GM21737 (cell line): ENCODE measurements around the gene PDX1.

Experiments
- ATAC-seq: cut with Tn5 transposase; IDR thresholded peaks from one replicate; pipeline ENCODE4 v1.9.1; 2021; ENCODE audit warnings: mild to moderate bottlenecking, moderate library complexity; ENCODE audit not compliant: unreplicated experiment

The PDX1 gene

DNA sequence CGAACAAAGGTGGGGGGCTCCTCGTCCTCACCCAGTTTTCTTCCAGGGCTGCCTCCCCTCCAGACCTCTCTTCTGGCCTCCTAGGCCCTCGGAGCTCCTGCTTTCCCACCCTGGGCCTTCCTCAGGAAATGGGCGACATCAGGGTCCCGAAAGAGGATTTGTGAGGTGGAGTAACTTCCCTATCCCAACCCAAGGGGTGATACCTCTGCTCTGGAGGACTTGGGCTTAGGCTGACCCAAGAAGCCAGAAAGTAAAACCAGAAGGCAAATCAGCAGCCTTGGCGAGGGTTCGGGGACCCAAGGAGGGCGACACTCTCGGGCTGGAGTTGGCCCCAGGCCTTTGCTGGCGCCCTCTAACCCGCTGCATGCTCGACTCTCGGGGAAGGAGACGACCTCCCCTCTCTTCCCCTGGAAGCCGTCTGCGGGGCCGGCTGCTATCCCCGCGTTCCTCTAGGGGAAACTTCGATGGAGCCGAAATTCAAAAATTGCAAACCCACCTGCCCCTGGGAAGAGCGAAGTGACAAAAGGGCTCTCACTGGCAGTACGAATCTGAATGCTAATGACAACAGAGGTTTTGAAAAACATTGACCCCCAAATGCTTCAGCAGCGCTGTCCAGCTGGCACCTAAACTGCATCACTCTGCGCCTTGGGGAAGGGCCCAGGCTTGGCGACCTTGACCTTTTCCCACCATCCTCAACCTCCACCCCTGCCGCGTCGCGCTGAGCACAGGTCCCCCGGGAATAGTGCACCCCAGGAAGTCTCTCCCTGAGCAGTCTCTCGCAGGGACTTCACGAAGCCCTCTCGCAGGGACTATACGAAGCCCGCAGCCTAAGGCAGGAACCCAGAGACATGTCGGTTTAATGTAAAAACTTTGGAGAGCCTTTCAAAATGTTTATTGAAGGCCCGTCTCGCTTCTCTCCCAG, 2.4 kb downstream of the PDX1 start:
- no peak for ATAC-seq

DNA sequence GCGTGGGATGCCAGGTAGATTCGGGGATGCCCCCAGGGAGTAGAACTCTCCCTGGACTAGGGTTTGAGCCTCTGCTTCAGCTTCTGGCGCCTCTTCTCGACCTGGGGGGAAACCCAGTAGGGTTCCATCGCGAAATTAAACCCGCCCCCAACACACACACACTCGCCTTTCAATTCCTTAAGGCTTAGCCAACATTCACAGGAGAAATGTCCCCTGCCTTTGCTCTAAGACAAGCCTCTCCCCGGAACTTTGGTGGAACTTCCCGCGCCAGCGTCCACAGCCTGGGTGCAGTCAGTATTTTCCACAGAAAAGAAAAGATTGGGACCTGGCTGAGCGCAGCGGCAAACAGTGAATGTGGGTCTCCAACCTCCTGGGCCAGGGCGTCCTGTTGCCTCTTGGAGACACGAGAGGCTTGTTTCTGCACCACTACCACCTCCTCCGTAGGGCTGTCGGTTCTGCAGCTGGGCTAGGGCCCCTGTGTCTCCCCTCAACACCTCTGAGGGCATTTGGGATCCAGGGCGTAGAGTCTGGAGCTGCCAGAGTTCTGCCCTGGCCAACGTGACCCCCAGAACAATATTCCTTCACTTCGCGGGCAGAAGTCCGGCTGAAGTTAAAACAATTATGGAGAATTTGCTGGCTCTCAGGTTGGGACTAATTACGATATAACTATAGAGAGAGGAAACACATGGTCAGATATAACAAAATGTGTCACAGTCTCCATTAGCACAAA, 3.2 kb downstream of the PDX1 start:
- ATAC-seq, result no peak

DNA sequence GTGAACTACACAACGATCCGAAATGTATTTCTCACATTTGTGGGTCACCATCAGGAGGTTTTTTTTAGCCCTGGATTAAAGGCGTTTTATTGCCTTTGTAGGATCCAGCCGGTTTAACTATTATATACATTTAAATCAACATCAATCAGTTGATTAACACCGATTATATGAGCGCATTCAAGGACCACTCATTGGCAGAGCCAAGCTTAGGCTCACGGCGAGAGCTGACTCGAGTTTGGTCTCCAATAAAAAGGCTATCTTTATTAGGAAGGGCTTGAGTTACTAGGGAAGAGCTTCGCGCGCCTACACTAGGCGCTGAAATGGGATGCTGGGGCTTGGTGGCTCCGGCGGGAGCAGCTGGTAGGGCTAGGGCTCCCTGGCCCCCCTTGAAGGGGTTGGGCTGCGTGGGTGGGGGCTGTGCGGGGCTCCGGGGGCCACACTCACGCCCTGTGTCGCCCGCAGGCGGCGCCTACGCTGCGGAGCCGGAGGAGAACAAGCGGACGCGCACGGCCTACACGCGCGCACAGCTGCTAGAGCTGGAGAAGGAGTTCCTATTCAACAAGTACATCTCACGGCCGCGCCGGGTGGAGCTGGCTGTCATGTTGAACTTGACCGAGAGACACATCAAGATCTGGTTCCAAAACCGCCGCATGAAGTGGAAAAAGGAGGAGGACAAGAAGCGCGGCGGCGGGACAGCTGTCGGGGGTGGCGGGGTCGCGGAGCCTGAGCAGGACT, 4.2 kb downstream of the PDX1 start:
- no peak for ATAC-seq

DNA sequence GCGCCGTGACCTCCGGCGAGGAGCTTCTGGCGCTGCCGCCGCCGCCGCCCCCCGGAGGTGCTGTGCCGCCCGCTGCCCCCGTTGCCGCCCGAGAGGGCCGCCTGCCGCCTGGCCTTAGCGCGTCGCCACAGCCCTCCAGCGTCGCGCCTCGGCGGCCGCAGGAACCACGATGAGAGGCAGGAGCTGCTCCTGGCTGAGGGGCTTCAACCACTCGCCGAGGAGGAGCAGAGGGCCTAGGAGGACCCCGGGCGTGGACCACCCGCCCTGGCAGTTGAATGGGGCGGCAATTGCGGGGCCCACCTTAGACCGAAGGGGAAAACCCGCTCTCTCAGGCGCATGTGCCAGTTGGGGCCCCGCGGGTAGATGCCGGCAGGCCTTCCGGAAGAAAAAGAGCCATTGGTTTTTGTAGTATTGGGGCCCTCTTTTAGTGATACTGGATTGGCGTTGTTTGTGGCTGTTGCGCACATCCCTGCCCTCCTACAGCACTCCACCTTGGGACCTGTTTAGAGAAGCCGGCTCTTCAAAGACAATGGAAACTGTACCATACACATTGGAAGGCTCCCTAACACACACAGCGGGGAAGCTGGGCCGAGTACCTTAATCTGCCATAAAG, 4.8 kb downstream of the PDX1 start:
- no peak for ATAC-seq

DNA sequence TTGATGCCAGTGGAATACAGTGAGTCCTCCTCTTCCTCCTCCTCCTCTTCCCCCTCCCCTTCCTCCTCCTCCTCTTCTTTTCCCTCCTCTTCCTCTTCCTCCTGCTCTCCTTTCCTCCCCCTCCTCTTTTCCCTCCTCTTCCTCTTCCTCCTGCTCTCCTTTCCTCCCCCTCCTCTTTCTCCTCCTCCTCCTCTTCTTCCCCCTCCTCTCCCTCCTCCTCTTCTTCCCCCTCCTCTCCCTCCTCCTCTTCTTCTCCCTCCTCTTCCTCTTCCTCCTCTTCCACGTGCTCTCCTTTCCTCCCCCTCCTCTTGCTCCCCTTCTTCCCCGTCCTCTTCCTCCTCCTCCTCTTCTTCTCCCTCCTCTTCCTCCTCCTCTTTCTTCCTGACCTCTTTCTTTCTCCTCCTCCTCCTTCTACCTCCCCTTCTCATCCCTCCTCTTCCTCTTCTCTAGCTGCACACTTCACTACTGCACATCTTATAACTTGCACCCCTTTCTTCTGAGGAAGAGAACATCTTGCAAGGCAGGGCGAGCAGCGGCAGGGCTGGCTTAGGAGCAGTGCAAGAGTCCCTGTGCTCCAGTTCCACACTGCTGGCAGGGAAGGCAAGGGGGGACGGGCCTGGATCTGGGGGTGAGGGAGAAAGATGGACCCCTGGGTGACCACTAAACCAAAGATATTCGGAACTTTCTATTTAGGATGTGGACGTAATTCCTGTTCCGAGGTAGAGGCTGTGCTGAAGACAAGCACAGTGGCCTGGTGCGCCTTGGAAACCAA, 5.6 kb downstream of the PDX1 start:
- ATAC-seq, result no peak

DNA sequence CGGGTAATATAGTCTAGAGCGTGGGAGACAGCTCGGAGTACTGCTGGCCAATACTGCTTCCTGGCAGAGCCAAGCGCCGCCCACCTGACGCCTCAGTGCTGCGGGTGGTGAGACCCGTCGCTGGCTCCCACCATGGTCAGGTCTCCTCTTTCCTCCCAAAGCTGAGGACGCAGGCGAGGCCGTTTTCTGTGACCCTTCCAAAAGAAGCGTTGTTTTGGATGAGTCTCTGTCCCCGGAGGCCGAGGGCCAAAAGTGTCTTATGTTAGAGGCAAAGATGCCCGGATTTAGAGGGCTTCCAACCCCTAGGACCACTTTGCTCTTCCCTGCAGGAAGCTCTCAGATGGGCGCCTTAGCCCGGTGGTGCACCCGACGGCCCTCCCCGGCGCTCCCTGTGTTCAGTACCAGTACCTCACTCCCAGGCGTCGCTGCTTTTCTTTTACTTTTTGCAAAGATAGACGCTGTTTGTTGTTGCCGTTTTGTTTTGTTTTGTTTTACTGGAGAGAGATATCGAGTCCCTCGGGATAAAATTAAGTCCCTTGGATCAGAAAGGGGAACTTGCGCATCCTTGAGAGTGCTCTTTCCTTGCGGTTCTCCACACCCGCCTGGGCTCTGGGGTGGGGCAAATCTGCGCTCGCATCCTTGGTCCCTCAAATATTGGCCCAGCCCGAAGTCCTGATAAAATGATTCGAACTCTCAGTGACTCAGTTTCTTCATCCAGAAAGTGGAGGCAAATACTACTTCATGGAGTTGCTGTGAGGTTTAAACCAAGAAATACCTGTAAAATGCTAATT, 7.0 kb downstream of the PDX1 start:
- no peak for ATAC-seq

DNA sequence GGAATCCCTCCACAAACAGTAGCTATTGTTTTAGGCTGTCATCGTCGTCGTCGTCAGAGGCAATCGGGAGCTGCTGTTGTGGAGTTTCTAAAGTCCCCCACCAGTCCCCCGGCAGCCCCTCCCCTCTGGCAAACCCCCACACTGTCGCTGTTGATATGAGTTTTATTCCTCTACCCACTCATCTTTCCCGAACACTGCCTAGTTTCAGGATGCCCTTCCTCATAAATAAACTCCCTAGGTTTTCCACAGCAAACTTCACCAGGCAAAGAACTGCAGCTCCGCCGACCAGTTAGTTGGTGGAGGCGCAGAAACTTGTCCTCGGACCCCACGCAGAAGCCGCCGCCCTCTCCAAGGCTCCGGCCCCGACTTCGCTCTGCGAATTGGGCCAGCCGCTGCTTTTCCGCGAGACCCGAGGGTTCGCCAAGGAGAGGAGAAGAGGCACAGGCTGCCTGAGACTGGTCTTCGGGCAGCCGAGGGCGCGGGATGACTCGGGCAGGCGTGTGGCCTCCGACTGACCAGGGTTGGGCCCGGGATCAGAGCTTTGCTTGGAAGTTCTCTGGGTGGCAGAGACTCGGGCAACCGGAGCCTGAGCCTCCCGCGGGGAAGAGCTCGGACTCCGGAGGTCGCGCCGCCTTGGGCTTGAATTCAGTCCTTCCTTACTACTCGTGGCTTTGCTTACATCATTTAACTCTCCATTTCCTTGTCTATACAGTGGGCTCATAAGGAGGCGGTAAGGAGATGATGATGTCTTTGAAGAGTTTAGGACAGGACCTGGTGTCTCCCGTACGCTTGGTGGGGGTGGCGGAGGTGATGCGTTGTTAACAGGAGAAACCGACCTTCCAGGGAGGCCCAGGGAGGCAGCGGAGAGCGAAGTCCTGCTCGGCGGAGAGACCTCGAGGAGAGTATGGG, 7.9 kb downstream of the PDX1 start:
- ATAC-seq, result no peak

DNA sequence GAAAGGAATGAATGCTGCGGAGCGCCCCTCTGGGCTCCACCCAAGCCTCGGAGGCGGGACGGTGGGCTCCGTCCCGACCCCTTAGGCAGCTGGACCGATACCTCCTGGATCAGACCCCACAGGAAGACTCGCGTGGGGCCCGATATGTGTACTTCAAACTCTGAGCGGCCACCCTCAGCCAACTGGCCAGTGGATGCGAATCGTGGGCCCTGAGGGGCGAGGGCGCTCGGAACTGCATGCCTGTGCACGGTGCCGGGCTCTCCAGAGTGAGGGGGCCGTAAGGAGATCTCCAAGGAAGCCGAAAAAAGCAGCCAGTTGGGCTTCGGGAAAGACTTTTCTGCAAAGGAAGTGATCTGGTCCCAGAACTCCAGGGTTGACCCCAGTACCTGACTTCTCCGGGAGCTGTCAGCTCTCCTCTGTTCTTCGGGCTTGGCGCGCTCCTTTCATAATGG, 8.6 kb downstream of the PDX1 start:
- no peak for ATAC-seq

DNA sequence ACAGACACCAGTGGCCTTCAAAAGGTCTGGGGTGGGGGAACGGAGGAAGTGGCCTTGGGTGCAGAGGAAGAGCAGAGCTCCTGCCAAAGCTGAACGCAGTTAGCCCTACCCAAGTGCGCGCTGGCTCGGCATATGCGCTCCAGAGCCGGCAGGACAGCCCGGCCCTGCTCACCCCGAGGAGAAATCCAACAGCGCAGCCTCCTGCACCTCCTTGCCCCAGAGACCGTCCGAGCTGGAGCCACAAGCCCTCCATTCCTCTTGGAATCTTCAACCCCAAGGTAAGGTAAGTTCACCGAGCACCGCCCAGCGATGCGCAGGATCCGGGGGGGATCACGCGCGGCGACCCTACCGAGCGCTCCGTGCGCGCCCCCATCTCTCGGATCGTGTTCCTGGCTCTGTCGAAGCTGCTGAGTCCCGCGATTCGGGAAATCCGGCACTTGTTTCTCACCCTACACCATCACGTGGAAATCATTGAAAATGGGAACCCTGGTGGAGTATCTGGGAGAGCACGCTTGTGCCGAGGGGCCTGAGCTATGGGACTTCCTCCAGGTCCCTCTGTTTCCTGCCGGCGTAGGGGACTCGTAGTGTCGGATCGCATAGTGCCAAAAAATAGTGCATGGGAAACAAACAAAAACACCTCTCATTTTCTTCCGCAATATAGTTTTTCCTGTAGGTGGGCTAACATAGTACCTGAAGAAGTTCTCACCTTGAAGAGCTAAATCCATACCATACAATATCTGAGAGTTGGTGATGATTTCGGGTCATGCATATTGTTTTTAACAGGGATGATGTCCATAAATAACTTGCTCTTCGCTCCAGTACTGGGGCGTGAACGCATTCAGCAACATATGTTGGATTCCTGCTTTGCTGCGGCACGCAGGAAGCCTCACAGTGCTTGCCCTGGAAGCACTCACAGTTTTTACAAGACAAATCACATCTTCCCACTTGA, 9.3 kb downstream of the PDX1 start:
- no peak for ATAC-seq

DNA sequence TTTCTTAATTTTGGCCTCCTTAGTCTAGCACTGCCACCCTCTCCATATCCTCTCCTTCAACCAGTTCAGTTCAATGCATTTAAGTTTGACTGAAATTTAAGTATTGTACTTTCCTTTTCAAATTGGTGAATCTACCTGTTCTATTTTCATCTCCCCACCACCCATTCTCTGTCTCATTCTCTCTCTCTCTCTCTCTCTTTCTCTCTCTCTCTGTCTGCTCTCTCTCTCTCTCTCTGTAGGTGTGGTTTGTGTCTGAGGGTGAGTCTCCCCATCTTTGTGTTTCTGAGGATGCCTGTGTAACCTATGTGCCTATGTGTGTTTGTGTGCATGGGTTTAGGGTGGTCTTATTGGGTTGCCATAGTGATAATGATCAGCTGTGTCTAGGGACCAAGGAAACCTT, 10.1 kb downstream of the PDX1 start:
- no peak for ATAC-seq

DNA sequence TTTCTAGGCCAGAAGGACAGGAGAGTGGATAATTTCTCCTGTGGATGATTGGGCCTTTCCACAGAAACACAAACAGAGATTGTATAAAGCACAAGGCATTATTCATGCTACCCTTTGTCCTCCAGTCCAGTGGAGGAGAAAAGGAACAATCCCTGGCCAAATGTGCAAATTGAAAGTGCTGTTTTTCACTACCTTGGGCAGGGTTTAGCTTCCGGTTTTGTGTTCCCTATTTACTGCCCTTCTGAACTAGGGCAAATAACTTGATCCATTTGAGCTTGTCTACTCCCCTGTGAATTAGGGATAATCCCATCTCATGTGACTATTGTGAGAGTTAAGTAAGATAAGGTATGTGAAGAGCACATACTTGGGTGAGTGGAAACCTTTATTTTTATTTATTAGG, 13.3 kb downstream of the PDX1 start:
- no peak for ATAC-seq

DNA sequence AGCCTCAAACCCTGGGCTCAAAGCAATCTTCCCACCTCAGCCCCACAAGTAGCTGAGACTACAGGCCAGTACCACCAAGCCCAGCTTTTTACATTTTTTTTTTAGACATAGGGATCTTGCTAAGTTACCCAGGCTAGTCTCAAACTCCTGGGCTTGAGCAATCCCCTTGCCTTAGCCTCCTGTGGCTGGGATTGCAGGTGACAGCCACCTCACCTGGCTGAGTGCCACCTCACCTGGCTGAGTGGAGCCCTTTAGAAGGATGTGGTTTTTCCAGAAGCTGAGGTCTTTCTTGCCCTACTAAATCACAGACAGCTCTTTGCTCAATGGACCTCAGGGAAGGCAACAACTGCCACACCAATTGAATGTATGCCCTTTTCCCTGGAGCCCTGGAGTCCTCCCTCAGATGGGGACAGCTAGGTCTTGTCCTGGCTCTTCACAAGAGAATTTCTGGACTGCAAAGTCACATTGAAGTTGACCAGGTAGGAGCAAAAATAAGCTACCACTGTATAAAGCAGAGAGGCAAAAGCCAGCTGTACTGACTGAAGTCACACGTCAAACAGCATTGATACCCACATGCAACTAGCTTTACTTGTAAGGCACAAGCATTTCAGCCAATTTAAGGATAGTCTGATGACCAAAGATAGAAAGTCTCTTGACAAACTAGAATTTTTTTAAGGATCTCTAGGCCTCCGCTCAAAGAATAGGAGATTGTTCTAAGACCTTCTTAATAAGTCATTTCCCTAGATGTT, 14.0 kb downstream of the PDX1 start:
- no peak for ATAC-seq

DNA sequence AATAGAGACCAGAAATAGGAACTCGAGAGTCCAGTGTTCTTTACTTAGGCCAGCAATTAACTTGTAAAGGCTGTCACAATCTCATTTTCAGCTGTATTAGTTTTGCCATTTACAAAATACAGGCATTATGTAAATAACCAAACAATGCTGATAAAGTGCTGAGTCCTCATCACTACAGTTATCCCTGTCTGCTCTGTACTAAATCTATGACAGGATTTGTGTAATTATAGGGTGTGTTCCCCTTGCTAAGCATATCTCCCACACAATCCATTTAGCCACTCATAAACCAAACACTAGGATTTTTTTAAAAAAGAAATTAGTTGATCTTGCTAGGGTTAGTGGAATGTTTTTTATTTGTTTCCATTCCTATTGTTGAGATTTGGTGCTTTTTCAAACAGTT, 23.2 kb downstream of the PDX1 start:
- no peak for ATAC-seq

DNA sequence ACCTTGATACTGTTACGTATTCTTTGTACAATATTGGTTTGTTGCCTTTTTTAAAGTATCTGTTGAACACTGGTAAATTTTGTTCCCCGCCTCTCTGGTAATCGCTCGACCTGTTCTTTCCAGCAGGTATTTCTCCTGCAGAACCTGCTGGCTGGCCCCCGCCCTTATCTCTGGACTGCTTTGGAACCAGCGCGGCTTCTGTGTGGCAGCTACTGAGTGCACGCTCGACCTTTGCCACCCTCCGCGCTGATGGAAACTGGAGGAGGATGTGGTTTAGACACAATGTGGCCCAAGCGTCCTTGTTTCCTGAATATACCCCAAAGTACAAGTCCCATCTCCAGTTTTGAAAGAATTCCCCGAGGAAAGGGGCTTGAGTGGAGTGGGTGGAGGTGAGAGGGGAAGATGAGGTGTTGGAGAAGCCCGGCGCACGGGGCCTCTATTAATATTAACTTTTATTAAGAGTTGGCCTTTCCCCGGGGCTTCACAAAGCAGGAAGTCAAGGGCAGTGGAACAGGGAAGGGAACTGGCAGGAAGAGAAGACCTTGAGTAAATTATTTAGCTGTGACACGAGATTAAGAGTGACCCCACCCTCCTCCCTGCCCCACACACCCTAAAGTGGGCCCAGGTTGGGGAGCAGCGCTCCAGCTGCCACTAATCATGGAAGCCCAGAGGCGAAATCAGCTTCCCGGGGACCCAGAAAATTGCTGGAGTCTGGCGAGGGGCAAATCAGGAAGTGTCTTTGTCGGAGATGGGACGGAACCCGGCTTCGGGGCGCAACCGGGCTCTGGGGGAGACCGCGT, 33.3 kb downstream of the PDX1 start:
- no peak for ATAC-seq

DNA sequence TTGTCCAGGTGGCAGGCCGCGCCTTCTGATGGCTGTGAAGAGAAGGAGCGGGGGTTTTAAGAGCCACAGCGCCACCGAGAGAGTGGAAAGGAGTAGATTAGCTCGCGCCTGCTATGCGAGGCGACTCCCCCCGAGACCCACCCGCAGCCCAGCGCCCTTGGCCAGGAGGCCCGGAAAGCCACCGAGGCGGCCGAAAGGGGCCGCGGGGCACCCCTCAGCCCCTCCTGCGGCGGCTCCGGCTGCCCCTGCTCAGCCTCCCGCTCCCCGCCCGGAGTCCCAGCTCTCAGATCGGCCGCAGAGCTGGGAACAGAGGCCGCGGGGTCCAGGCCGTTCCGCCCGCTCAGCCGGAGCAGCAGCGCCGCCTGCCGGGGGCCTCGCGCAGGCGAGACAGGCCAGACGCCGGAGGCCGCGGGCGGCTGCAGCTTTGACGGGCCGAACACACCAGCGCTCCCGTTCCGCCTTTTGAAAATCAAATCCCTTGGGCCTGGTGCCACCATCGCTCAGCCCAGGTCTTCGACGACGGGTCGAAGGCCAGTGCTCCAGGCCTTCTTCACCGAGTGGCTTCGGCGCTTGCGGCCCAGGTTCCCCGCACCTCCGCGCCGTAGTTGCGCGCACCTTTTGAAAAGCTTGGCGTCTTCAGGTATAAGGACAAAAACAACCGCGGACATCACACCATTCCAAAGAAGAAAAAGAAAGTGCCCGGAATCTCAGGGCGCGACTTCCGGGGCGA, 34.0 kb downstream of the PDX1 start:
- peak; percentile 77 for ATAC-seq
